Amniotic epithelial cell (primary cell): ENCODE data around the gene IRF2.

Experiments
- DNase-seq: peaks from one replicate; pipeline ENCODE4 v3.0.0-alpha.2; 2010; ENCODE audit warnings: low read depth

The IRF2 gene

DNA sequence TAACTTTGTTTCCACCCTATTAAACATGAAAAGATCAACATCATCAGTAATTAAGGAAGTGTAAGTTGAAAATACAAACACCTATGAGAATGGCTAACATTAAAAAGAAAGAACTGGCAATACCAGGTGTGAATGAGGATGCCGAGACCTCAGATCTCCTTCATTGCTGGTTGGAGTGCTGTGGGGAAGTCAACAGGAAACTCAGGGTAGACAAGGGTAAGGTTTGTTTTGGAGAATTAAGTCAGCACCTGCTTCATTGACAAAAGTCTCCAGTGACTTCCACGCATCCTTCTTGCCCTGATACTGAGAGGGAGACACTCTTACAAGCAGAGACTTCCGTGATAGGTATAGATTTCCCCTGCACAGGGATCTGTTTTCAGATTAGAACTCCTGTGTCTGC lies 106.1 kb downstream of the IRF2 start:
- no peak for DNase-seq

DNA sequence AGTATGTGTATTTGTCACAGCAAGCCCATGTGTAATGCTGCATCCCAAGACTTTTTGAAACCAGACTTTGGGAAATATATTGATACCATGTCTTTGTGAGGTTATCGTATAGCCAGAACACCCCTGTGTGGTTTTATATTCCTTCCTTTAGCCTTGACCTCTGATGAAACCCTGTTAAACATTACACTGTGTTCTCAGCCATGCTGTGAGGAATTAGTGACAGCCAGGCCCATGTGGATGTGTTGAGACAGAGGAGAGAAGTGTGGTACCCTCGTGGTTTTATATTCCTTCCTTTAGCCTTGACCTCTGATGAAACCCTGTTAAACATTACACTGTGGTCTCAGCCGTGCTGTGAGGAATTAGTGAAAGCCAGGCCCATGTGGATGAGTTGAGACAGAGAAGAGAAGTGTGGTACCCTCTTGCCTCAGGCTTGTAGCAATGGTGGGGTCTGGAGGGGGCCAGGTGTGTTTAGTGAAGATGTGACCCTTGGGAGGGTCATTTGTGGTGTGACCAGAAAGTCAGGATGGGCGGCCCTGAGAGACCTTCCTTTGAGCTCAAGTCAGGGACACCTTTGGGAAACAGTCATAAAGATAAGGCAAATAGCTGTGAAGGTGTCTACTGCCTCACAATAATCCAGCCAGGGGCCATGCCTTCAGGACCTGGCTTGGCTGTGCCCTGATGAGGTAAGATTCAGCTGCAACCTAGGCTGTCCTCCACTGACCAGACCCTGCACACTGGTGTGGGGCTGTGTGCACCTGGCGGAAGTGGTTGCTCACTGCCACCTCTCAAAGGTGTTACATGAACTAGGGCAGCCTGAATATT lies 110.0 kb downstream of the IRF2 start:
- DNase-seq: no peak

DNA sequence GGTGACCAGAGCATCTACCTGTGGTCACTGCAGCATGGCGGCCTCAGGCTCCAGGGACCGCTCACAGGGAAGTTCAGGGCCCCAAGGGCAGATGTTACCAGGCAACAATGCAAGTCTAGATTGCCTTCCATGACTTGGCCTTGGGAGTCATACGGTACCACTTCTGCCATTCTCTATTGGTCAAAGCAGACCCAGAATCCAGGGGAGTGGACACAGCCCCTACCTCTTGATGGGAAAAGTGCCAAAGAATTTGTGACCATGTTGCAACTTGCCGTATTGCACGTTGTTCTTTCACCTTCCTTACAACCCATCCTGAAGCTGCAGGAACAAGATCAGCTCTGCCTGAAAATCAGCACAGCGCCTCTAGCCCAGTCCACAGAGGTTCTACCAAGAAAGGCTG lies 111.1 kb downstream of the IRF2 start:
- DNase-seq: no peak

DNA sequence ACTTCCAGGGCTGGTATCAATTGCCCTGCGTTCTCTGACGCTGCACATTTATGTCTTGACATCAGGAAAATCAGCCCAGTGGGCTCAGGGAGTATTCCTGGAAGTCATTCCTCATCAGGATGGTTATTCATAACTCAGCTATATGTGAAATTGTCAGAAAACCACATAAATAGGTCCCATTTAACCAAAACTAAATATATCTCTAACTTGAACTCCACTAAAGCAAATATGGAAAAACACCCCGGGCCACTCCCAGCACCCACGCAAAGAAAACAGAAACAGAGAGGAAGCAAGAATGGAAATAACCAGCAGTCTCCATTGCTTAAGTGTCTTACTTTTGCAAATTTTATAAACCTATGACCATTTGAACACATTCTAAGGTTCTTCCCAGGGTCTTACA lies 112.0 kb downstream of the IRF2 start:
- DNase-seq: no peak

DNA sequence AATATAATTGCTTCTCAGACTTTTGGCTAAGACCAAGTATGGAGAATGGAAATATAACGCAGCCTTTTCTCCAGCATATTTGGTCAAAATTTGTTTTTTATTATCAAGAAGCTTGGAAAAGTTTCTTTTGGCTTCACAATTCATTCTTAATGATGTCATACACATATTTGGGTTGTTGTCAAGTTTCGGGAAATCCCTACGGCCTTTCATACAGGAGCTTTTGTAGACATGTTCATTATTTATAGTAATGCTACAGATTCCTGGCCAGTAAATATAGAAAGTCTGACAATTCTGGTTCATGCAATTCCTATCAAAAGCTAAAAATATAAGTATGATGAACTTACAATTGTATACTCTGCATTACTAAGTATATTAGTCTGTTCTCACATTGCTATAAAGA lies 112.9 kb downstream of the IRF2 start:
- DNase-seq: no peak

DNA sequence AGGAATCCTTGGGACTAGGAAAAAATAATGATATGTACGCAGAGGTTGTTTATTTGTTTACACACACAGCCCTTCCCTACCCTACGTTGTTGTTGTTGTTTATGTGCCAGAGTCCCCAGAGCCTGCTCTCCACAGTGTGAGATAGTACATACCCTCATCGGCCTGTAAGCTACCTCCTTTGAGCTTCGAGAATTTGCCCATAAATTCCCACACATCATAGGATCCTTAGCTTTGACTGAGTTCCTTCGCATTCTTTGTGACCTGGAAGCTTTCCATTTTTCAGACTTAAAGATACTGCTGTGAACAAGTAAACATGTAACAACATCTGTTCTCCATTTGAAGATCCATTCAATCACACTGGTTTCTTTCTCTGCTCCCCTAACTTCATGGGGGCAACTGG lies 114.5 kb downstream of the IRF2 start:
- no peak for DNase-seq

DNA sequence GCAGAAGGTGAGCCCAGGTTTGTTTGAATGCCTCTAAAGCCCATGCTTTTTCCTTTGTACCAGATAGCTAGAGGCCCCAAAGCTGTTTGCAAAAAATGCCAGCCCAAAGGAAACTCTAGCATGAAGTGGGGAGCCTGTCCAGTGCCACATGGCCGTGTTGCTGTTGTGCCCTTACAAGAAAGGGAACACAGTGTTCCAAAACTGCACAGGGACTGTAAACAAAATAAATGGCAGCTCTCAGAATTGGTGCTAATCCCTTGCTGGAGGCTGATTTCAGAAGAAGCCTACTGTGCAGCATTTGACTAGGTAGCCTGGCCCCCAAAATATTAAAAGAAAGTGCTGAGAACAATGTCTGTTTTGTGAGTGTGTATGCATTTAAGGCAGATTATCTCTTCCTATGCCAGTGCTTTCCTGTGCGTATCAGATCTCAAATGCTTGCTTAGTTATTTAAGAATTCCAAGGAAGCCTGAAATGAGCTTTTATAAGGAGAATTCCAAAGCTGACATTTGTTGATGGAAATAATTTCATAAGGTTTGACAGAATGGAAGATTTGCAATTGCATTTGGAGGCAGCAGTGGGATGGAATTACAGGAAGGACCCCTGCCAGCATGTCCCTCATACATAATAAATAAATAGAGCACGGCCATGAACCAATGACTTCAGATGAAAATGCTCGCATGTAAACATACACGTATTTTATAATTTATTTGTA lies 115.7 kb downstream of the IRF2 start:
- DNase-seq: no peak

DNA sequence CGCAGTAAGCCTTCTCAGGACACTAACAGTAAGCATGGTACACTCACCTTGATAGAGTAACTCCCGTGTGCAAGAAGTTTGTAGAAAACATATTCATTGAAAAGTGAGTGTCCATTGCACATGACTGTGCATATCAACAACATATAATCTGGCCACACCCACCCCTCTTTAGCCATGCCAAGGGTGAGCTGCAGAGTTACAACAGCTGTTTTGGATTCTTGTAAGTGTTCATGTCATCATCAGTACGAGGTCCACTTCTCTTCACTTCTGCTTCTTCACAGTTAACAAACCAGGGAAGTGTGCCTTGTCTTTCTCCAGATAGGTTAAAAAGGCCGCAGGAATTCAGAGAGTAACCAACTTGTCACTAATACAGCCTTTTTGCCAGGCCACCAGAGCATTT lies 116.6 kb downstream of the IRF2 start:
- no peak for DNase-seq

DNA sequence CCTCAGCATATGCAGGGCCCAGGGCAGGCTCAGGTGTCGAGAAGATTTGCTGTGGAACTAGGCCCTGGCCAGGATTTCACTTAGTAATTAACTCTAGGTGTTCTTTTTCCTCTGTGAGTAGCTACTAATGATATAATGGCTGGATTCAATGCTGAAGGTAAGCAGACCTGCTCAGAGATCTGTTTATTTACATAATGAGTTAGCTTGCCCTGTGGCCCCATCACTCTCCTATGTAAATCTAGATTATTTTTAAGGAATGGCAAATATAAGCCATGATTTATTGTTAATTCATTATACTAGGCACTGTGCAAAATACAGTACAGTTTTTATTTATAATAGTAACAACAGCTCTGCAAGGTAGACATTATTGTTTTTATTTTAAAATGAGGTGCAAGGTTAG lies 117.2 kb downstream of the IRF2 start:
- no peak for DNase-seq

DNA sequence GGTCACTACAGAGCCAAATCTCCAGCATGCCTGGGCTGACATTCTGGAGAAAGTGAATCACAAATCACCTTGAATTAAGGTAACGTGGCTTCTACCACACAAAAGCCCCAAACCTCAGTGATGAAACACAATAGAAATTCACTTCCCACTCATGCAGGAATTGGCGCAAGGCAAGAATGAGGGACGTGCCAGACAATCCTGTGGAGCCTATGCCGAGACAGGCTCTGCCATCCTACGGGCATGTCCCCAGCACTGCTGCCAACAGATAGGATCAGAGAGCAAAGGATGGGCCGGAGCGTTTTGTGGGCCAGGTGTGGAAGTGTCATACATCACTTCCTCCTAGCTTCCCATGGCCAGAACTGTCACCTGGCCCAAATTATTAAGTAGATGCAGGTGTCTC lies 118.0 kb downstream of the IRF2 start:
- no peak for DNase-seq

DNA sequence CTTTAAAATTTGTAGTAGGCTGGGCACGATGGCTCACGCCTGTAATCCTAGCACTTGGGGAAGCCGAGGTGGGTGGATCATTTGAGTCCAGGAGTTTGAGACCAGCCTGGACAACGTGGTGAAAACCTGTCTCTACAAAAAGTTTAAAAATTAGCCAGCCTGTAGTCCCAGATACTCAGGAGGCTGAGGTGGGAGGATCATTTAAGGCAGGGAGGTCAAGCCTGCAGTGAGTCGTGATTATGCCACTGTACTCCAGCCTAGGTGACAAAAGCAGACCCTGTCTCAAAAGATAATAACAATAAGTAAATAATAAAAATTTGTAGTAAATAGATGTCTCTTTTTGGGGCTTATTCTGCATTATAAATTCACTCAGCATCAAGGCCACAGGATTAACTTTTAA lies 118.5 kb downstream of the IRF2 start:
- DNase-seq: no peak

DNA sequence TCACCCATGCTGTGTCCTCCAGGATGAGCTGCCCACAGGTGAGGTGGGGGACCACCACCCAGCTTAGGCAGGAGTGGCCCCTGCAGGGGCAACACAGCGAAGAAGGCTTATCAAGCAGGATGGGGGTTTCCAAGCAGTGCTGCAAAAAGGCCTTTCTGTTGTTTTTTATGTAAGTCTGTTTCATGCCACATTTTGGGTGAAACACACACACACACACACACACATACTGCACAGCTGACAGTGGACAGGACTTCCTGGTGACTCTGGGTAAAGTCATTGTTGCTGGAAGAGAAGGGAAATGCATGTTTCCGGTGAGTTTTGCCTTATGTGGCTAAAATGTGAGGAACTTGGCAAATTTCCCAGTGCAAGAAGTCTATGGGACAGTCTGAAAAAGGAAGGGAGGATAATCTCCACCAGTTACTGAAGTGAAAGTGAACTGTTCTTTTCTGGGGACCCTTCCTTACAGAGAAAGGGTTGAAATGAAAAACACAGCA lies 119.2 kb downstream of the IRF2 start:
- peak; percentile 69 for DNase-seq

DNA sequence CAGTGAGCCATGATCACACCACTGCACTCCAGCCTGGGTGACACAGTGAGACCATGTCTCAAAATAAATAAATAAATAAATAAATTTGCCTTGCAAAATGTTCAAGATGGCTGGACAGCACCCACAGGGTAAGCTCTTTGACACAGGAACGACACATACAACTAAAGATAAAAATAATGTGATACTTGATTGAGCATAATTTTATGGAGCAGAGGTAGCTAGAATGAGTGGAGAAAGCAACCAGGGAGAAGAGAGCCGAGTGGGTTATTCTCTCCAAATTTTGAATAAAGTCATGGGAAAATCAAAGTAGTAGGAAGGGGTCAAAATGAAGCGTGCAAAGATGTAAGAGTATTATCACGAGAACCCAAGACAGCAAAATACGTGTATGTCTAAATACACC lies 121.5 kb downstream of the IRF2 start:
- DNase-seq: no peak

DNA sequence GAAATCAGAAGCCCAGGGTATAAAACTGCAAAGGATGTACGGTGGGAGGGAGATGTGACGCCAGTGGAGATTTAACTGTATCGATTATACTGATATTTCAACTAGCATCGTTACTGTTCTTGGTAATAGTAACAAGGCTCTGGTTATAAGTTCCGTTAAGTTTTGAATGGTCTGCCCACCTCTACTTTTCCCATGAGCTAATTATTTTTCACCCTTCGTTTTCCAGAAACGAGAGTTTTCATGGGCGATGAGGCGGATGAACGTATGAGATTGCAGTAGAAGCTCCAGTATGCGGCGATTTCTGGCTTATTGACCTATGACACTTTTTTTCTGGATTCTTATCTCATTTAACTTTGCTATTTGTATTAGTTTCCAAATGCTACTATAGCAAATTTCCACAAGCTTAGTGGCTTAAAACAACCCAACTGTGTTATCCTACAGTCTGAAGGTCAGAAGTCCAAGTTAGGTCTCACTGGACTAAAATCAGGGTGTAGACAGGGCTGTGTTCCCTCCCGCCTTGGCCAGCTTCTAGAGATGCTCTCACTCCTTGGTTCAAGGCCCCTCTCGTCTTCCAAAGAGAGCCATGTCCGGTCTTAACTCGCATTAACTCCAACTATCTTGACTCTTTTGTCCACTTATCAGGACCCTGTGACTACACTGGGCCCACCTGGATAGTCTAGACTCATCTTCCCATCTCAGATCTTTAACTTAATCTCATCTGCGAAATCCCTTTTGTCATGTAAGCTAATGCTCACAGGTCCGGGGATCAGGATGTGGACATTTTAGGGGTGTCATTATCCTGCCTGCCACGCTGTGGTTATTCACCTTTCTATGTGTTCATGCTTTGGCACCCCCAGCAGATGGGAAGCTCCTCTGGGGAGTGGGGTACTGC lies 122.5 kb downstream of the IRF2 start:
- no peak for DNase-seq

DNA sequence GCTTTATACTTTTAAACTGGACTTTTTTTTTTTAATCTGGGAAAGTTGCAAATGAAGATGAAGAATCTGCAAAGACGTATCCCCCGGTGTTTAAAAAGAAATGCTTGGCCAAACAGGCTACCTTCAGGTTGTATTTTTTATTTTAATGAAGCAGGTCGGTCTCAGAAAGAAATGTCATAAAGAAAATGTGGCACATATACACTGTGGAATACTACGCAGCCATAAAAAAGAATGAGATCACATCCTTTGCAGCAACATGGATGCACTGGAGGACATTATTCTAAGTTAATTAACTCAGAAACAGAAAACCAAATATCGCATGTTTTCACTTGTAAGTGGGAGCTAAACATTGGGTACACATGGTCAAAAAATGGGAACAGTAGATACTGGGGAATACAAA lies 123.4 kb downstream of the IRF2 start:
- no peak for DNase-seq

DNA sequence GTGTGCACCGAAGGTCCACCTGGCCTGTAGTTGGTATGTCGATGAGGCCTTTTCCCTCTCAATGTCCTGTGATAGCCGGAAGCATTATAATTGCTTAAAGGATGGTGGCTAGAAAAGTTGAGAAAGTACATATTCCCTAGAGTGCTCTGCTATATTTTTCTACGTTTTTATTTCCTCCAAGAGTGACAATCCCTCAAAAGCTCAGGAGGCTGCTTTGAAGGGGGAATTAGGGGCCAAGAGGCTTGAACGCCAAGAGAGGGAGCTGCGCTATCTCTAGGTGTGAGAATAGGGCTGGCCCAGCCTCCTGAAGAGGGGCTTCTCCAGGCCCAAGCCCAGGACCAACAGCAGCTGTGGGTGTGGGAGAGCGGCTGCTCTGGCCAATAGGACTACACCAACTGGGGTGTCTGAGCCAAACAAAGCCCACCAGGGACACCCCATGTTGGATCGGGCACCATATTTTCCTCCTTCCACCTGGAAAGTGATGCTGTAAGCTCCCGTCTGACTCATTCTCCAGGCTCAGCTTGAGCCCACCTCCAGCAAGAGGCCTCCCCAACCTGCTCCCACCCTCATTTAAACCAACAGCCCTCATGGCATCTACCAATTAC lies 124.0 kb downstream of the IRF2 start:
- DNase-seq: no peak

DNA sequence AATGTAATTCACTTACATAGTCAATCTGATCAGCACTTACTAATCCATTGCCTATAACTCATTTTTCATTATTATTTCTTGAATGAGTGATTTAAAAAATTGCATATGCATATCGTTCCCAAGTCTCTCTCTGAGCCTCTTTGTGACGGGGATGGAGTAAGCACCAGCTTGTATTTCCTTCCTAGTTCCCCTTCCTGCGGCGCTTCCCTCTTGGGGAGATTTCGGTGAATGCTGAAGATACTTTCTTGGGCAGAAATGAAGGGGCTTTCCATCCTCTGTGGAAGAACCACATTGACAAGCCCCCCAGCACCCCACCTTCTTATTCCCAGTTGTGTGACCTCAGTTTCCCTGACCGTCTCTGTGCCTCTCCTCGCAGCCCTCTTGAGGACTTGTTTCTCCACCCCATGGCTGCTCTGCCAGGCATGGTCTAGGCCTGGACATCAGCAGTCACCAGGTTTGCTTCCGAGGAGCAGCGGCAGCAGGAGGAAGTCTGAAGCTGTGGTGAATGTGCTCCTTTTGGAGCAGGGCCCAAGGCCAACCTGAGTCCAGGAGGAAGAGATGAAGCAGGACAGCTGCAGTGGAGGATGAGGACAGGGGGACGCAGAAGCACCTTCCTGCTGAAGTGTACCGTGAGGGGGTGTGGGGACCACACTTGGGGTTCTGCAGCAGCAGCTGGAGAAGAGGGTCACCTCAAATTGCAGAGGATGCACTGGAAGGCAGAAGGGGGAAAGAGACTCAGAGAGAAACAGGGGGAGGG lies 124.9 kb downstream of the IRF2 start:
- DNase-seq: no peak

DNA sequence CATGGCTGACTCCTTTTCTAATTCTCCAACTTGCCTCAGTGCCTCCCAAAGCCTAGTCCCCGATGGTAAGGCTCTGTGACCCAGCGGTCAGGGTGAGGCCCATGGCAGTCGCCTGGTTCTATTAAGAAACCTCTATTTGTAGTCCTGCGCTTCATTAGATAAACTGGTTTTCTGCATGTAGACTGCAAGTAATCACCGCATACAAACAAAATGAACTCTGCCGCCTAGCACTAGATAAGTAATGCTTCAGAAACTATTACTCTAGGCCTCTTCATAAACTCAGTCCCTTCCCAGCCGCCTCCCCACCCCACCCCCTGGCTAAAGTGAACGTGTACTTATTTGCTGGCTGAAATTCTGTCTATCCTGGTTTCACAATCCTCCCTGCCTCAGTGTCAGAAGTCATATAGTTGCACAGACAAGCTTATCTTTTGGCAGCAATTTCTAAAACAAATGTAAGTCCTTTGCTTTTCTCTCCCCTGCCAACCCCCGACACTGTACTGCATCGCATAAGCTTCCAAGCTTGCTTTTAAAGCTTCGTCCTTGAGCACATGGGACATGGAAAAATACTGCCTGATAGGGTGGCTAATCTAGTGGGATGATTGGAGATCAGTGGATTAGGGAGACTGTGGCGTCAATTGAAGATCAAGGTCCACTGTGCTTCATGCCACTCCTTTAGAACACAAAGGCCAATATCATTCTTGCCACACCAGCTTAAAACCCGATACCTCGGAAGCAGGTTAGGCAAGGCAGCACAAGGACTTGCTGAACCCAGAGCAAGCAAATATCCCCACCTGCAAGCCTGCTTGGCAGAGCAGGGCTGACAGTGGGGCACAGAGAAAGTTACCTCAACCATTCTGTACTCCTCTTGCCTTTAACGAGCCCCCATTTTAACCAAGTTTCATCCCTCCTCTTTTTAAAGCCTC lies 125.8 kb downstream of the IRF2 start:
- peak; percentile 97 for DNase-seq

DNA sequence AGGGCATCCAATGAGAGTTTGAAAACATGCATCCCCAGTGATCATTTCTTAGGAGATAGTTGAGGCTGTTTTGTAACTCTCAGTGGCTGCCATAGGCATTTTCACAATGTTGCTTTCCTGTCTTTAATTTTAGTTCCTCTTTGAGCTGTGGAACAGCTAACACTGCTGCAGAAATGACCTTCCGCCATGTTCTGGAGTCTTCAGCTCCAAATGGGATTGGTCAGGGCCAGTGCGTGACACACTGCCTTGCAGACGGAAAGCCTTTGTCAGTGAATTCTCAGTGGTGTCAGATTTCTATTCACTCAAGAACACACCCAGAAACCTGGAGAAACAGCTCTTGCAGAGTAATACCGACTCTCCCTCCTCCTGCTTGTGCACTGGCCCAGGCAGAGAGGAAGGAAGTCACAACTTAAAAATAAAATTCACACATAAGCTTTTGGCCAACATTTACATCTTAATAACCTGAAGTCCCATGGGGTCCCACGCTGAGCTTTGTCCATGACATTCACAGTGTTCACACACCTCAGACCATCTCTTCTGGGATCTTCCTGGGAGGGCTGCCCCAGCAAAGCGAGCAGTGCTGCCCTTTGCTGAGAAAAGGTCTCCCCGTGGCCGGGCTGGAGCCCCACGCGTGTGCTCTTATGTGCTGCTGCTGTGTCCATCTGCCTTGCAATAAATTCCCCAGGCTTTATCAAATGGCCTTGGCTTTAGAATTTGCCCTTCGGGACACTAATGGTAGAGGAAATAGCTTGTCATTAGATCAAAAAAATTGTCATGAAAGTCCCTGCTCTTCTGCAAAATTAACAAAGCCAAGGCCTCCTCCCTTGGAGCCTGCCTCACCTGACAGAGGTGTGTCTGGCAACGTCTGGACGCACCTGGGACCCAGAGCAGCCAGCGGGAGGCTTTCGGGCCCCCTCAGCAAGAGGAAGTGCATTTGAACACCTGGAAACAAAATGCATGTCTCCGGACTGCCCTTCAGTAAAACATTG lies 126.8 kb downstream of the IRF2 start:
- peak; percentile 78 for DNase-seq
